ENCODE measurements around the gene INO80C. TPM values are rescaled to one million over a fixed set of nuclear protein-coding genes. Genes with fewer than 3 reads are reported as not detected.
"Not testable (repeated sequence)": the region's sequence is repeated elsewhere in the genome, so short reads cannot be mapped to it uniquely, and the experiment has no call there.

INO80C gene
- total RNA-seq, 2 donors from 2014 or later = 20.9 to 21.3 TPM

- no peak for DNase-seq
- H3K4me1 Mint-ChIP-seq = peaks cover 28% of the 10 kb centered on the region
- H3K36me3 Mint-ChIP-seq (ENCODE audit: low read depth) = peaks cover 4% of the 10 kb centered on the region
- no peaks in the 10 kb centered on the region for H3K27me3 Mint-ChIP-seq
- no peak overlapping the region for H3K27ac Mint-ChIP-seq
- ATAC-seq = no peak
- H3K9me3 ChIP-seq (ENCODE audit: control insufficient read depth, low read length, poor library complexity, severe bottlenecking) = no peaks in the 10 kb centered on the region
- H3K4me3 Mint-ChIP-seq = no peak overlapping the region
Observed at GRCh38 chr18:35490894-35491699, 6.7 kb downstream of the INO80C start.

DNA sequence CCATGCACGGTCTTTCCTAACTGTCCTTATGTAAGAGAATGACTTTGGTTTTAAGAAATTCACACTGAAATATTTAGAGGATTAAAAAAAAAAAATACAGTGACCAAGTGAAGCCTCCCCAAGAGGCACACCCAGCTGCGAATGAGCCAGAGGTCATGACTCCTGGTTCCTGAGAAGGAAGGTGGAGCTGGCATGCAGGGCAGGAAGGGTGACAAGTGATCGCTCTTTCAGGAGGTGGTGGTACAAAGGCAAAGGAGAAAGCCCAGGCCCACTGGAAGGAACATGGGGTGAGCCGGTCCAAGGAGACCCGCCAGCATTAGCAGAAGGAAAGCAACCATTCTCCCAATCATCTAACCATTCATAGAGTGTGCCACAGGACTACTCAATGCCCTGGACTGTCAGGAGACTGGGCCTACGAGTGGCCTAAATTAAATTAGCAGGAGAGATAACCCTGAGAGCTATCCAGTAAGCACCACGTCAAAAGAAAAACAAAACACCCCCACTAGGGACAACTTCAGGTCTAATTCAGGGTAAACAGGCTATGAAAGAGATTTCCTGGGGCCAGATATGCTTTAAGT is 7.8 kb downstream of the INO80C start:
- no peaks in the 10 kb centered on the region for H3K27me3 Mint-ChIP-seq
- peaks cover 4% of the 10 kb centered on the region for H3K36me3 Mint-ChIP-seq (ENCODE audit: low read depth)
- no peak for ATAC-seq
- H3K9me3 ChIP-seq (ENCODE audit: control insufficient read depth, low read length, poor library complexity, severe bottlenecking) = no peaks in the 10 kb centered on the region
- peaks cover 27% of the 10 kb centered on the region for H3K4me1 Mint-ChIP-seq
- no peak overlapping the region for H3K4me3 Mint-ChIP-seq
- no peak for DNase-seq
- peak overlapping the region; percentile 84 for H3K27ac Mint-ChIP-seq

DNA sequence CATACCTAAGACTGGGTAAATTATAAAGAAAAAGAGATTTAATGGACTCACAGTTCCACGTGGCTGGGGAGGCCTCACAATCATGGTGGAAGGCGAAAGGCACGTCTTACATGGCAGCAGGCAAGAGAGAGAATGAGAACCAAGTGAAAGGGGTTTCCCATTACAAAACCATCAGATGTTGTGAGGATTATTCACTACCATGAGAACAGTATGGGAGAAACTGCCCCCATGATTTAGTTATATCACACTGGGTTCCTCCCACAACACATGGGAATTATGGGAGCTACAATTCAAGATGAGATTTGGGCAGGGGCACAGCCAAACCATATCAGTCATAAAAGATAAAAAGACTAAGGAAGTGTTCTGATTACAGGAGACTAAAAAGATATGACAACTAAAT is 8.5 kb downstream of the INO80C start:
- H3K9me3 ChIP-seq (ENCODE audit: control insufficient read depth, low read length, poor library complexity, severe bottlenecking); H3K27ac Mint-ChIP-seq; DNase-seq; ATAC-seq; H3K36me3 Mint-ChIP-seq (ENCODE audit: low read depth); H3K4me3 Mint-ChIP-seq; H3K27me3 Mint-ChIP-seq: not testable (repeated sequence)
- peaks cover 24% of the 10 kb centered on the region for H3K4me1 Mint-ChIP-seq

DNA sequence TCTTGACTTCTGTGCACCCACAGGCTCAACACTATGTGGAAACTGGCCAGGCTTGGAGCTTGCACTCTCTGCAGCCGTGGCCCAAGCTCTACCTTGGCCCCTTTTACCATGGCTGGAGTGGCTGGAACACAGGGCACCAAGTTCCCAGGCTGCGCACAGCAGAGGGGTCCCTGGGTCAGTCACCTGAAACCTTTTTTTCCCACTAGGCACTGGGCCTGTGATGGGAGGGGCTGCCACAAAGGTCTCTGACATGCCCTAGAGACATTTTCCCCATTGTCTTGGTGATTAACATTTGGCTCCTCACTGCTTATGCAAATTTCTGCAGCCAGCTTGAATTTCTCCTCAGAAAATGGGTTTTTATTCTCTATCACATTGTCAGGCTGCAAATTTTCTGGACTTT is 9.4 kb downstream of the INO80C start:
- not testable (repeated sequence) for H3K4me3 Mint-ChIP-seq; H3K9me3 ChIP-seq (ENCODE audit: control insufficient read depth, low read length, poor library complexity, severe bottlenecking); ATAC-seq; DNase-seq; H3K27me3 Mint-ChIP-seq; H3K27ac Mint-ChIP-seq; H3K36me3 Mint-ChIP-seq (ENCODE audit: low read depth)
- peaks cover 22% of the 10 kb centered on the region for H3K4me1 Mint-ChIP-seq

DNA sequence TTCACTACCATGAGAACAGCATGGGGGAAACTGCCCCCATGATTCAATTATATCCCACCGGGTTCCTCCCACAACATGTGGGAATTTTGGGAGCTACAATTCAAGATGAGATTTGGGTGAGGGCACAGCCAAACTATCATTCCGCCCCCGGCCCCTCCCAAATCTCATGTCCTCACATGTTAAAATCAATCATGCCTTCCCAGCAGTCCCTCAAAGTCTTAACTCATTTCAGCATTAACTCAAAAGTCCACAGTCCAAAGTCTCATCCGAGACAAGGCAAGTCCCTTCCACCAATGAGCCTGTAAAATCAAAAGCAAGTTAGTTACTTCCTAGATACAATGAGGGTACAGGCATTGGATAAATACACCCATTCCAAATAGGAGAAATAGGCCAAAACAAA is 10.2 kb downstream of the INO80C start:
- H3K9me3 ChIP-seq (ENCODE audit: control insufficient read depth, low read length, poor library complexity, severe bottlenecking); H3K4me3 Mint-ChIP-seq; ATAC-seq; H3K36me3 Mint-ChIP-seq (ENCODE audit: low read depth); H3K27ac Mint-ChIP-seq; H3K27me3 Mint-ChIP-seq; DNase-seq: not testable (repeated sequence)
- H3K4me1 Mint-ChIP-seq = peaks cover 25% of the 10 kb centered on the region

- H3K9me3 ChIP-seq (ENCODE audit: control insufficient read depth, low read length, poor library complexity, severe bottlenecking) = no peaks in the 10 kb centered on the region
- ATAC-seq = no peak
- H3K27me3 Mint-ChIP-seq = no peaks in the 10 kb centered on the region
Observed at GRCh38 chr18:35485852-35486251, 11.9 kb downstream of the INO80C start.

DNA sequence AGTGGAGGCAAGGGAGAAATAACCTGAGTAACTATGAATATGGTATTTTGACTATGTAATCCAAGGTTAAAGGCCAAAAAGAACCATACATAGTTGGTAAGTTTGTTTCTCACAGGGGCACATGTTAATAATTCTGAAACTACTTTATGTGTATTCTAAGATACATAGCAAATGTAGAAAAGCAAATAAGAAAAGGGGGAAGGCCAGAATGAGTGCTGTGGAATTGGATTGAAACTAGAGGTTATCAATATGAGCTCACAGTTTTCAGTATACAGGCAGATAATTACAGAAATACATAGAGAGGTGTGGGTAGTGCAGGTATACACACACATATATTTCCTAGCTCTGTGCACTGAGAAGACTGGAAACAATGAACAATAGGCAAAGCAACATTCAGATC is 13.7 kb downstream of the INO80C start:
- Mint-ChIP-seq H3K27me3 (no peaks in the 10 kb centered on the region), H3K4me3 (no peak overlapping the region), H3K4me1 (peaks cover 17% of the 10 kb centered on the region), H3K27ac (no peak overlapping the region), H3K36me3 (ENCODE audit: low read depth) (peaks cover 6% of the 10 kb centered on the region)
- ATAC-seq = no peak
- DNase-seq = no peak
- no peaks in the 10 kb centered on the region for H3K9me3 ChIP-seq (ENCODE audit: control insufficient read depth, low read length, poor library complexity, severe bottlenecking)

More at GRCh38 chr18:35485852-35486251, 11.9 kb downstream of the INO80C start:
- DNase-seq = no peak
- Mint-ChIP-seq H3K27ac (no peak overlapping the region), H3K4me1 (peaks cover 25% of the 10 kb centered on the region), H3K36me3 (ENCODE audit: low read depth) (peaks cover 6% of the 10 kb centered on the region), H3K4me3 (no peak overlapping the region)

DNA sequence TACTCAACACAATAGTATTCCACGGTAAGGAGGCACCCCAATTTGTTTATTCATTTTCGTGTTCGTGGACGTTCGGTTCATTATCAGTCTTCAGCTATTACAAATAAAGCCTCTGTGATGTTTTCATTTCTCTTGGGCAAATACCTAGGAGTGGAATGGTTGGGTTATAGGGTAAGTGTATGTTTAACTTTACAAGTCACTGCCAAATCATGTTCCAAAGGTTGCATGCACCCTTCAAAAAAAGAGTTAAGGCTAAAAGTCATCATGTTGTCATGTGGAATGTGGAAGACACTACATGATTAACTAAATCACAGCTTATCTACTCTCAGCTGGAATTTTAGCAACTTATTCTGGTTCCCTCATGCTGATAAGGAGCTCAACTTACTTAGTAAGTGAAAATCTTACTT is 15.8 kb downstream of the INO80C start:
- no peak overlapping the region for H3K27ac Mint-ChIP-seq
- H3K4me3 Mint-ChIP-seq = no peak overlapping the region
- peaks cover 15% of the 10 kb centered on the region for H3K4me1 Mint-ChIP-seq
- H3K9me3 ChIP-seq (ENCODE audit: control insufficient read depth, low read length, poor library complexity, severe bottlenecking) = no peaks in the 10 kb centered on the region
- H3K27me3 Mint-ChIP-seq = no peaks in the 10 kb centered on the region
- no peak for ATAC-seq
- DNase-seq = no peak
- peaks cover 2% of the 10 kb centered on the region for H3K36me3 Mint-ChIP-seq (ENCODE audit: low read depth)

DNA sequence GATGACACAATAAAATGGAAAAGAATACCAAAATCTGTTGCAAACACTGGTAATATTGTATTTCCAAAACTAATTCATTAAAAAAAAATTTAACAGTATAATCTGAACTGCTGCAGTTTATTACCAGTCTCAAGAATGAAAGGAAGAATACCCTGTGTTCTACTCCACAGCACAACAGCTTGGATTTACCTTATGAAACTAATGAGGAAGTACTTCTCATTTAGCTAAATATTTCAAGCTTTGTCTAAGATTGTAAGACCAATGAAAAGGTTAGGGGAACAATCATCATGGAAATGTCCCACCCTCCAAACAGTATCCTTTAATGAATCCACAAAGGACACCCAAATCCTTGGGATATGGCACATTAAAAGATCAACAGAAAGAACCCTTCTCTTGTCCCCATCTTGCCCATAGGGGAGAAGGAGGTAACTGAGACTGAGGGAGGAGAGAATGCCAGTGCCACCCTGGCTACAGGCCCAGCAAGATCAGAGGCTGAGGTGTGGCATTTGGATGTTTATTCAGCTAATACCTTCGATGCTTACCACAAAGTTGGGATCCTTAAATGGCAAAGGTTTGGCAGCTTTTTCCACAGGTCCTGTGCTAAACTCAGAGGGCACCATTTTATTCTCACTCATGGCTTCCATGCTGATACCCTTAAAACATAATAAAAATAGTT is 17.7 kb downstream of the INO80C start:
- peaks cover 11% of the 10 kb centered on the region for H3K4me1 Mint-ChIP-seq
- H3K27ac Mint-ChIP-seq = no peak overlapping the region
- H3K9me3 ChIP-seq (ENCODE audit: control insufficient read depth, low read length, poor library complexity, severe bottlenecking) = no peaks in the 10 kb centered on the region
- DNase-seq (no peak), ATAC-seq (no peak)
- peaks cover 3% of the 10 kb centered on the region for H3K36me3 Mint-ChIP-seq (ENCODE audit: low read depth)
- no peaks in the 10 kb centered on the region for H3K27me3 Mint-ChIP-seq
- H3K4me3 Mint-ChIP-seq = no peak overlapping the region

DNA sequence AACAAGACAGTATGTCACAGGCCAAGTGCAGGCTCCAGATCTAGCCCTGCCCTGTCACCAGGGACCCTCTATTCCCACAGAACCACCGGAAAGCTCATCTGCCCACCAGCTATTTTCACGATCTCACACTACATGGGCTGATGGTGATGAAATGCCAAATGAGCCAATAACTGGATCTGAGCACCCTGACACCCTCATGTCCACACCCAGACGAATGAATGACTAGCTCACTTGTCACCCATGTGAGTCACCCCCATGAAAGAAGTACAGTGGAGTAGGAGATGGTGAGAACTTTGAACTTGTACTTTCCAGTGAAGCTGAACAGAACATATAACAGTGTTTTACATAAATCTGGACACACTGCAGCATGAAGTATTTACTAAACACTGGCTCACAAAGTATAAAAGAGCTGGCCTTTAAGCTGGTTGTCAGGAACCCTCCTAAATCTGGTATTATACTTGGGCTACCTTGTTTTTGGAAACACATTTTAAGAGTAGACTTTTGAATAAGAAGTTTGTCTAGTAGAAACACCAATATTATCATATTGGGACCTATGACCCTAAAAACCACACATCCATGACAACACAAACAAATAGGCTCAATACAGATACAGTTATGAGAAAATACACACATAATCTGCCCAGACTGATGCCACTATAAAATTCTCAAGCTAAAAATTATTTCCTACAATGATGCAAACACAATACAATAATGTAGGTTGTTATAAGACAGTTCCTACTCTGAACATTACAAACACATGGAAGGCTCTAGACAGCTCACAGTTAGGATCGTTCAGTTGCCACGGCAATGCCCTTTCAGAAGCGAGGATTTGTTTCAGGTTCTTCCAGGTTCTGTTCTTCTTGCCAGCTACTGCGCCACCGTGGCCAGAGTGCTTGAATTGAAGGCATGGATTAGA is 19.0 kb downstream of the INO80C start:
- ATAC-seq = peak; percentile 33
- H3K27ac Mint-ChIP-seq = peak overlapping the region; percentile 19
- H3K4me3 Mint-ChIP-seq = no peak overlapping the region
- H3K4me1 Mint-ChIP-seq = peaks cover 11% of the 10 kb centered on the region
- no peaks in the 10 kb centered on the region for H3K27me3 Mint-ChIP-seq
- H3K36me3 Mint-ChIP-seq (ENCODE audit: low read depth) = peaks cover 8% of the 10 kb centered on the region
- no peaks in the 10 kb centered on the region for H3K9me3 ChIP-seq (ENCODE audit: control insufficient read depth, low read length, poor library complexity, severe bottlenecking)
- DNase-seq = no peak

GRCh38 chr18:35477974-35478373 is 19.8 kb downstream of the INO80C start:
- DNase-seq (no peak), ATAC-seq (no peak)
- Mint-ChIP-seq H3K36me3 (ENCODE audit: low read depth) (peaks cover 6% of the 10 kb centered on the region), H3K27ac (peak overlapping the region; percentile 19), H3K4me3 (no peak overlapping the region), H3K27me3 (no peaks in the 10 kb centered on the region), H3K4me1 (peaks cover 6% of the 10 kb centered on the region)
- H3K9me3 ChIP-seq (ENCODE audit: control insufficient read depth, low read length, poor library complexity, severe bottlenecking) = no peaks in the 10 kb centered on the region

DNA sequence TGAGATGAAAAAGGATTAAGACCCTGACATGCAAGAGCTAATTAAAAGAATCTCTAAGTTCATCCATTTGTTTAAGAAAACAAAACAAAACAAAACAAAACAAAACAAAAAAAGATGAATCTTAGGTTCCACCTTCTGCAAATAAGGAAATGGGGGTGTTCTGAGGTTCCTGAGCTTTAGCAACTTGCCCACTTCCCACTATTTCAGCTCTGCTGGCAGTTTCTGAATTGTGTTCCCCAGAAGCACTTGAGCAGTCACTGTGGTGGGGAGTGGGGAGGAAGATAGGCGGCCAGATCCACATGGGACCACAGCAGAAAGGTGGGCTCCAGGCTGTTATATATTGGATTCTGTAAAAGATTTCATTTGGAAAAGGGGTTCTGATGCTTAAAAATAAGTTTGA is 20.3 kb downstream of the INO80C start:
- Mint-ChIP-seq H3K27ac (no peak overlapping the region), H3K4me1 (peaks cover 6% of the 10 kb centered on the region), H3K27me3 (no peaks in the 10 kb centered on the region), H3K36me3 (ENCODE audit: low read depth) (peaks cover 9% of the 10 kb centered on the region), H3K4me3 (no peak overlapping the region)
- ATAC-seq (no peak), DNase-seq (no peak)
- H3K9me3 ChIP-seq (ENCODE audit: control insufficient read depth, low read length, poor library complexity, severe bottlenecking) = no peaks in the 10 kb centered on the region

GRCh38 chr18:35474884-35475283 is 22.9 kb downstream of the INO80C start:
- H3K9me3 ChIP-seq (ENCODE audit: control insufficient read depth, low read length, poor library complexity, severe bottlenecking) = no peaks in the 10 kb centered on the region
- DNase-seq = no peak
- no peaks in the 10 kb centered on the region for H3K27me3 Mint-ChIP-seq

More at GRCh38 chr18:35474884-35475283, 22.9 kb downstream of the INO80C start:
- Mint-ChIP-seq H3K27ac (no peak overlapping the region), H3K4me1 (peaks cover 2% of the 10 kb centered on the region), H3K36me3 (ENCODE audit: low read depth) (peaks cover 9% of the 10 kb centered on the region), H3K4me3 (no peak overlapping the region)
- no peak for ATAC-seq
